ENCODE results near the gene TMEM107. TPM values are rescaled to one million over a fixed set of nuclear protein-coding genes. Genes with fewer than 3 reads are reported as not detected.

The TMEM107 gene
- total RNA-seq, 4 donors from 2014 or later, result 13.7 to 21.4 (median 19.4) TPM

DNA sequence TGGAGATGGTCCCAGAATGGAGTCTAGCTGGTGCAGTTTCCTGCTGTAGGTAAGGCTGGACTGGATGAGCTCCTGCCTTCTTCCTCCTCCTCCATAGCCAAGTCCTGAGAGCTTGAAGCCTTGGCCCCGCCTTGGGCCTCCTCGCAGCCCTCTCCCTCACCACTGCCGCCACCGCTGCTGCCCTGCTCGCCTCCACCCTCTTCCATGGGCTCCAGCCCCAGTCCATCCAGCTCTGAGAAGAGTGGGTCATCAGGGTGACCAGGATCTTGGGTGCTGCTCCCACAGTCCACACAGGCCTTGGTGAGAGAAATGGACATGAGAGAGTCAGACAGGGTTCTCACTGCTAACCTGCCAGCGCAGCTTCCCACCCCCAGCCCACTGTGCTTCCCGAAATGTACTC is 35.1 kb downstream of the TMEM107 start:
- Histone ChIP-seq H3K4me1 (peaks cover 31% of the 10 kb centered on the region), H3K27ac (no peak overlapping the region), H3K9me3 (no peaks in the 10 kb centered on the region), H3K36me3 (peaks cover 67% of the 10 kb centered on the region), H3K4me3 (no peak overlapping the region), H3K27me3 (no peaks in the 10 kb centered on the region)
- peak in 1 of 2 donors; percentile 70 for DNase-seq (ENCODE audit: low spot score in 2 of 2)
- no peak for TF ChIP-seq POLR2AphosphoS5 (IDR thresholded peaks at IDR 0.05)
- no peak for TF ChIP-seq POLR2A (IDR thresholded peaks at IDR 0.05)
- TF ChIP-seq EP300 (IDR thresholded peaks at IDR 0.05), result no peak
- TF ChIP-seq, protein P1, sequence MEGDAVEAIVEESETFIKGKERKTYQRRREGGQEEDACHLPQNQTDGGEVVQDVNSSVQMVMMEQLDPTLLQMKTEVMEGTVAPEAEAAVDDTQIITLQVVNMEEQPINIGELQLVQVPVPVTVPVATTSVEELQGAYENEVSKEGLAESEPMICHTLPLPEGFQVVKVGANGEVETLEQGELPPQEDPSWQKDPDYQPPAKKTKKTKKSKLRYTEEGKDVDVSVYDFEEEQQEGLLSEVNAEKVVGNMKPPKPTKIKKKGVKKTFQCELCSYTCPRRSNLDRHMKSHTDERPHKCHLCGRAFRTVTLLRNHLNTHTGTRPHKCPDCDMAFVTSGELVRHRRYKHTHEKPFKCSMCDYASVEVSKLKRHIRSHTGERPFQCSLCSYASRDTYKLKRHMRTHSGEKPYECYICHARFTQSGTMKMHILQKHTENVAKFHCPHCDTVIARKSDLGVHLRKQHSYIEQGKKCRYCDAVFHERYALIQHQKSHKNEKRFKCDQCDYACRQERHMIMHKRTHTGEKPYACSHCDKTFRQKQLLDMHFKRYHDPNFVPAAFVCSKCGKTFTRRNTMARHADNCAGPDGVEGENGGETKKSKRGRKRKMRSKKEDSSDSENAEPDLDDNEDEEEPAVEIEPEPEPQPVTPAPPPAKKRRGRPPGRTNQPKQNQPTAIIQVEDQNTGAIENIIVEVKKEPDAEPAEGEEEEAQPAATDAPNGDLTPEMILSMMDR (IDR thresholded peaks at IDR 0.05), result no peak
- WGBS, result 95% methylated on average over 5 of the region's 7 CpGs

DNA sequence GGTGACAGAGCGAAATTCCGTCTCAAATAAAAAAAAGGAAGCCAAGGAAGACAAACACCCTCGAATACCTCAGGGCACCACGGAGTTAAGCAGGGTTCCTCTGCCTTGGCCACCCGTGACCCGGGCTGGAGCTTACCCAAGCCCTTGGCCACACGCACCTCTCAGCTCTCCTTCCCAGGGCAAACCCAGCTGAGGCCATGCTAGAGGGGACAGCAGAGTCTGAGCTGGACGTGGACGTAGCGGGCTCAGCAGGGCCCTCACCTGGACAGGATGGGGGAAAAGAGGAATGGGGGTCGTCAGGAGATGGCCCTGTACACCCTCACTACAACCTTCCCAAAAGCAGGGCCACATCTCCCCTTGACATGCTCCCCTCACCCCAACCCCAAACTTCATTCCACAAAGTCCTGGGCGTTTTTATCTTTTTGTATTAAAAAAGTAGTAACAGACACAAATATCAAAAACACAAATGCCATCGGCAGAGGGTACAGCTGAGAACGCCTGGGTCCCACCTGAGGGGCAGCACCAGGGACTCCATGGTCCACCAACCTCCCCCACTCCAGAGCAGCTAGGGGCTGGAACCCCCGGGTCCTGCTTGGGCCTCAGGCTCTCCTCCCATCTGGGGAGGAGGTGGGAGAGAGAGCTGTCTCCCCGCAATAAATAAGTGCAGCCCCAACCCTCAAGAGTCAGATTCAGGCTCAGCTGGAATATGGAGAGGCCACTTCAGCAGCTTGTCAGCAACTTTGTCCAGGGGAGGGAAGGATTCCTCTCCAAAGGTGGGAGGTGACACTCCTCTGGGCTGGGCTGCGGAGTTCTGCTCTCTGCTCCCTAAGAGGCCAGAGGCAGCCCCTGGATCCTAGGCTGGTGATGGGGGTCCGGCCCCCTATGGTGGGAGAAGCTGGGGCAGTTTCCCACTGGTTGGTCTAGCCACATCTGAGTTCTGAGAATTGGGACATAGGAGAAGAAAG is 35.8 kb downstream of the TMEM107 start:
- Histone ChIP-seq H3K36me3 (peaks cover 60% of the 10 kb centered on the region), H3K4me1 (peaks cover 31% of the 10 kb centered on the region), H3K9me3 (no peaks in the 10 kb centered on the region), H3K27me3 (no peaks in the 10 kb centered on the region), H3K4me3 (no peak overlapping the region), H3K27ac (no peak overlapping the region)
- WGBS, result 82% methylated on average over 14 of the region's 18 CpGs
- DNase-seq (ENCODE audit: low spot score in 2 of 2), result peak in 1 of 2 donors; percentile 70
- TF ChIP-seq POLR2AphosphoS5 (IDR thresholded peaks at IDR 0.05), result no peak

DNA sequence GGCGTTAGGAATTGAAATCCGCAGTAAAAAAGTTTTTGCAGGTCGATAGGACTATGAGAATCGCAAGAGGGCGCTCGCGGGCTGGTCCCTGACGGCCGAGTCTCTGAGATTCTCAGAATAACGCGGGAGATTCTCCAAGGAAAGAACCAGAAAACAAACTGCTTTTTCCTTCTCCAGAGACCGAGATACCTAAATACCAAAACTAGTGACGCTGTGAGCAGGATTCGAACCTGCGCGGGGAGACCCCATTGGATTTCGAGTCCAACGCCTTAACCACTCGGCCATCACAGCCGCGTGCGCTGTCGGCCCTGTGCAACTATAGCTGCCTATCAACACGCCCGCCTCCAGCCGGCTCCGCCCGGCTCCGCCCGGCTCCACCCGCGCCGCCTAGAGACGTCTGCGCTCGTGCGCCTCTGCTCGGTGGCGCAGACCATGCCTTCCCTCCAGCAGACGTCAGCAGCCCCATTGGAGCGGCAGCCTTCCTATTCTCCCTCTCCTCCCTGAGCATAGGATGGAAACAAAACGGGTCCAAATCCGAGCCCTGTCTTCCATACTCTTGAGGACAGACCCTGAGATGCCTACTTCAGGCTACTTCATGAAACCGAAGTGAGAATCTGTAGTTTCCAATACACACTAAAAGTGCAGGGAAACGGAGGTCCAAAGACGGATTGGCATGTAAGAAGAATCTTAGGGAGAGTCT is 37.4 kb downstream of the TMEM107 start:
- peak overlapping the region; percentile 23 for H3K4me3 ChIP-seq
- H3K4me1 ChIP-seq, result peaks cover 31% of the 10 kb centered on the region
- H3K36me3 ChIP-seq, result peaks cover 45% of the 10 kb centered on the region
- DNase-seq (ENCODE audit: low spot score in 2 of 2), result peak; percentile 96
- peak overlapping the region; percentile 75 for H3K27ac ChIP-seq
- no peaks in the 10 kb centered on the region for H3K9me3 ChIP-seq
- TF ChIP-seq EP300 (IDR thresholded peaks at IDR 0.05), result no peak
- TF ChIP-seq POLR2AphosphoS5 (IDR thresholded peaks at IDR 0.05), result peak in 2 of 3 donors; percentile 86 to 98
- TF ChIP-seq POLR2A (IDR thresholded peaks at IDR 0.05), result peak in 1 of 2 donors; percentile 74
- TF ChIP-seq, protein P1 (IDR thresholded peaks at IDR 0.05), result peak; percentile 86 to 91
- no peaks in the 10 kb centered on the region for H3K27me3 ChIP-seq
- 2% methylated on average over 46 of the region's 46 CpGs for WGBS

DNA sequence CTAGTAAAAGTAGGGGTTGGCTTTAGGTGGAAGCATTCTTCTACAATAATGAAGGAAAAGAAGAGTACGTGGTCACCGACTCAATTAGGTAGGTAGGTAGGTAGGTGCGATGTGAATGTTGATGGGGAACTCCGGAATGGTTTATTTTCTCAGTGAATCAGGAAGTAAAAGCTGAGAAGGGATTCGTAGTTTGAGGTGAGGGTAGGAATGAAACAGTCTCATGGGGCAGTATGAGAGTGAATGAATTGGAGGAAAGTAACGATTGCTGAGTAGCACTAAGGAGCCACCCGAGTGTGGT is 37.9 kb downstream of the TMEM107 start:
- Histone ChIP-seq H3K27me3 (no peaks in the 10 kb centered on the region), H3K4me1 (peaks cover 31% of the 10 kb centered on the region), H3K4me3 (peak overlapping the region; percentile 23), H3K36me3 (peaks cover 40% of the 10 kb centered on the region), H3K9me3 (no peaks in the 10 kb centered on the region), H3K27ac (peak overlapping the region; percentile 75)
- no peak for DNase-seq (ENCODE audit: low spot score in 2 of 2)
- TF ChIP-seq POLR2AphosphoS5 (IDR thresholded peaks at IDR 0.05) (no peak), EP300 (IDR thresholded peaks at IDR 0.05) (peak; percentile 5), POLR2A (IDR thresholded peaks at IDR 0.05) (no peak)
- TF ChIP-seq, protein P1 (IDR thresholded peaks at IDR 0.05), result no peak
- WGBS, result 2% methylated on average over 7 of the region's 7 CpGs

DNA sequence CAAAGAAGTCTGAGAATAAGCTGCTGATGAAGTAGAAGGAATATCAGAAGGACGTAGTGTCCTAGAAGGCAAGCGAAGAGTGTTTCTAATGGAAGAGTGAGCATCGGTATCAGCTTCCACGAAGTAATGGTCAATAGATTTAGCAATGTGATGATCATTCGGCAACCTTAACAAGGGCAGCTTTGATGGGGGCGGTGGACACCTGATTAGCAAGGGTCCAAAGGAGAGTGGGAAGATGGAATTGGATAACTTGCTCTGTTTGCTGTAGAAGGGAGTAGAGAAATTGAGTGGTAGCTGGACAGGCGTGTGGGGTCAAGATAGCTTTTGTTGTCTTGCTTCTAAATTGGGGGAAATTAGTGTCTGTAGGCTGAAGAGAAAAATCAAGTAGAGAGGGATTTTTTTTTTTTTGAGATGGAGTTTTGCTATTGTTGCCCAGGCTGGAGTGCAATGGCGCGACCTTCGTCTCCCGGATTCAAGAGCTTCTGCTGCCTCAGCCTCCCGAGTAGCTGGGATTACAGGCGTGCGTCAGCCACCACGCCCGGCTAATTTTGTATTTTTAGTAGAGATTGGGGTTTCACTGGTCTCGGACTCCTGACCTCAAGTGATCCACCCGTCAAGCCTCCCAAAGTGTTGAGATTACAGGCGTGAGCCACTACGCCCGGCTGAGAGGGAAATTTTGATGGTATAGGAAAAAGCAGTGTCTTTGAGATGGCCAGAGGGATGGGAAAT is 38.4 kb downstream of the TMEM107 start:
- no peaks in the 10 kb centered on the region for H3K9me3 ChIP-seq
- H3K27me3 ChIP-seq, result no peaks in the 10 kb centered on the region
- H3K4me1 ChIP-seq, result peaks cover 31% of the 10 kb centered on the region
- TF ChIP-seq POLR2AphosphoS5 (IDR thresholded peaks at IDR 0.05), result no peak
- TF ChIP-seq EP300 (IDR thresholded peaks at IDR 0.05), result no peak
- TF ChIP-seq POLR2A (IDR thresholded peaks at IDR 0.05), result no peak
- TF ChIP-seq, protein P1 (IDR thresholded peaks at IDR 0.05), result no peak
- H3K27ac ChIP-seq, result peak overlapping the region; percentile 75
- peak in 1 of 2 donors; percentile 64 for DNase-seq (ENCODE audit: low spot score in 2 of 2)
- H3K4me3 ChIP-seq, result peak overlapping the region; percentile 23
- peaks cover 34% of the 10 kb centered on the region for H3K36me3 ChIP-seq
- WGBS, result 42% methylated on average over 21 of the region's 21 CpGs
